Stomach (tissue), 4 donors: ENCODE results near the gene RASAL2.
"Not testable (repeated sequence)": the region's sequence is repeated elsewhere in the genome, so short reads cannot be mapped to it uniquely, and the experiment has no call there.

Experiments
- CTCF ChIP-seq, 7 experiments: fragments of 450-650 bp in 4 of 7; fragments of 200-600 bp in 3 of 7; sonication (generic) in 3 of 7; IDR thresholded peaks; one replicate each; pipeline ENCODE4 v1.5.1; 2016 to 2019; ENCODE audit warnings: antibody characterized with exemption in 7 of 7, control low read depth in 2 of 7, mild to moderate bottlenecking in 1 of 7
- EP300 ChIP-seq: sonication (generic); formaldehyde crosslinking; IDR thresholded peaks from one replicate; pipeline ENCODE4 v1.6.1; 2017; ENCODE audit warnings: antibody characterized with exemption
- POLR2AphosphoS5 ChIP-seq, 3 donors: sonication (generic); formaldehyde crosslinking; IDR thresholded peaks; one replicate each; pipeline ENCODE4 v1.6.1; 2016; ENCODE audit warnings: antibody characterized with exemption in 3 of 3

- not testable (repeated sequence) for TF ChIP-seq CTCF (IDR thresholded peaks at IDR 0.05); POLR2AphosphoS5 (IDR thresholded peaks at IDR 0.05); EP300
Observed at GRCh38 chr1:178202546-178202945, 108.6 kb downstream of the RASAL2 start.
